PC-3 (cell line): Measurements from ENCODE around the gene SP1. TPM values are rescaled to one million over a fixed set of nuclear protein-coding genes. Genes with fewer than 3 reads are reported as not detected.

Experiments used
- ATAC-seq: fragments of 200-7000 bp; cut with Tn5 transposase; 2 replicates; pipeline ENCODE4 v1.9.1; 2020; ENCODE audit warnings: mild to moderate bottlenecking, moderate library complexity
- BruUV-seq: library from RNA; stranded (reverse); fragments of 400-500 nt; replicated peaks from 2 replicates; lab custom pipeline; 2021; lab: Mats Ljungman, UMichigan
- CTCF ChIA-PET: fragments of 300-600 bp; sonication (Branson Sonifier 250); formaldehyde crosslinking; loops from one replicate; lab custom pipeline; 2022; ENCODE audit warnings: antibody characterized with exemption; lab: Charles Lee
- POLR2A ChIA-PET: fragments of 300-600 bp; sonication (Branson Sonifier 250); formaldehyde crosslinking; loops from one replicate; lab custom pipeline; 2022; ENCODE audit warnings: antibody characterized with exemption; ENCODE audit not compliant: unreplicated experiment; lab: Charles Lee
- DNase-seq: peaks from one replicate; pipeline ENCODE4 v3.0.0-alpha.2; 2015
- H2AFZ ChIP-seq: fragments of 300-600 bp; sonication (generic); 2 replicates; pipeline ENCODE4 v1.6.0; 2016; ENCODE audit warnings: antibody characterized with exemption, low read length
- H3F3A ChIP-seq: fragments of 300-600 bp; sonication (generic); one replicate; pipeline ENCODE4 v1.6.0; 2017; ENCODE audit warnings: antibody characterized with exemption, low read length, control low read depth, mild to moderate bottlenecking; ENCODE audit not compliant: unreplicated experiment
- H3K27ac ChIP-seq: fragments of 300-600 bp; sonication (generic); 2 replicates; pipeline ENCODE4 v1.5.1; 2016; ENCODE audit warnings: mild to moderate bottlenecking, low read length
- H3K27me3 ChIP-seq: fragments of 300-600 bp; sonication (generic); 2 replicates; pipeline ENCODE4 v1.6.1; 2016; ENCODE audit warnings: low read length, mixed read lengths
- H3K36me3 ChIP-seq: fragments of 300-600 bp; sonication (generic); 2 replicates; pipeline ENCODE4 v1.6.1; 2016; ENCODE audit warnings: low read depth, mixed run types, low read length, mixed read lengths
- H3K4me1 ChIP-seq: fragments of 300-600 bp; sonication (generic); 2 replicates; pipeline ENCODE4 v1.5.1; 2016; ENCODE audit warnings: low read length; ENCODE audit not compliant: insufficient read depth
- H3K4me2 ChIP-seq: fragments of 300-600 bp; sonication (generic); 2 replicates; pipeline ENCODE4 v1.6.0; 2016; ENCODE audit warnings: low read length
- H3K4me3 ChIP-seq: fragments of 300-600 bp; sonication (generic); 2 replicates; pipeline ENCODE4 v1.5.1; 2016; ENCODE audit warnings: mild to moderate bottlenecking, low read length, mixed read lengths
- H3K79me2 ChIP-seq: fragments of 300-600 bp; sonication (generic); 2 replicates; pipeline ENCODE4 v1.6.1; 2017; ENCODE audit warnings: low read length, mixed read lengths
- H3K9ac ChIP-seq: fragments of 300-600 bp; sonication (generic); 2 replicates; pipeline ENCODE4 v1.6.0; 2016; ENCODE audit warnings: mild to moderate bottlenecking, low read length
- H3K9me2 ChIP-seq: fragments of 300-600 bp; sonication (generic); replicated peaks from 2 replicates; pipeline ENCODE4 v1.6.1; 2016; ENCODE audit warnings: mixed run types, low read length, mixed read lengths
- H3K9me3 ChIP-seq: fragments of 300-600 bp; sonication (generic); 2 replicates; pipeline ENCODE4 v1.6.1; 2016; ENCODE audit warnings: low read length, mixed read lengths
- H4K20me1 ChIP-seq: fragments of 300-600 bp; sonication (generic); 2 replicates; pipeline ENCODE4 v1.6.1; 2016; ENCODE audit warnings: low read length, mixed read lengths
- CTCF ChIP-seq: fragments of 300-600 bp; sonication (generic); conservative IDR thresholded peaks from 2 replicates; pipeline ENCODE4 v1.5.1; 2017; ENCODE audit warnings: antibody characterized with exemption, low read depth, mild to moderate bottlenecking, low read length
- EZH2 ChIP-seq: fragments of 300-600 bp; sonication (generic); IDR thresholded peaks from one replicate; pipeline ENCODE4 v1.6.1; 2017; ENCODE audit warnings: antibody characterized with exemption, mild to moderate bottlenecking, low read length; ENCODE audit not compliant: unreplicated experiment
- EZH2phosphoT487 ChIP-seq: fragments of 300-600 bp; sonication (generic); IDR thresholded peaks from 2 replicates; pipeline ENCODE4 v1.6.1; 2018; ENCODE audit warnings: mild to moderate bottlenecking, antibody characterized with exemption, low read length, borderline replicate concordance
- intact Hi-C: fragments of 100-400 bp; cut with micrococcal nuclease; formaldehyde crosslinking; loops from 2 replicates; pipeline ENCODE4 v1.9.0; 2023
- total RNA-seq: library from RNA; depleted of rRNA; stranded (reverse); fragments of >200 nt; gene quantifications from 2 replicates; pipeline ENCODE4 v1.2.3, GENCODE V29; 2014

SP1 gene
- total RNA-seq, 1 experiment from 2014 or later, result 49.7 TPM

- intact Hi-C loops, result no loop called here
- peaks cover 31% of the 10 kb centered on the region for H3K4me1 ChIP-seq
- H3K9ac ChIP-seq, result no peak overlapping the region
These were observed 3.2 kb upstream of the SP1 start for GRCh38 chr12:53376747-53377146.

DNA sequence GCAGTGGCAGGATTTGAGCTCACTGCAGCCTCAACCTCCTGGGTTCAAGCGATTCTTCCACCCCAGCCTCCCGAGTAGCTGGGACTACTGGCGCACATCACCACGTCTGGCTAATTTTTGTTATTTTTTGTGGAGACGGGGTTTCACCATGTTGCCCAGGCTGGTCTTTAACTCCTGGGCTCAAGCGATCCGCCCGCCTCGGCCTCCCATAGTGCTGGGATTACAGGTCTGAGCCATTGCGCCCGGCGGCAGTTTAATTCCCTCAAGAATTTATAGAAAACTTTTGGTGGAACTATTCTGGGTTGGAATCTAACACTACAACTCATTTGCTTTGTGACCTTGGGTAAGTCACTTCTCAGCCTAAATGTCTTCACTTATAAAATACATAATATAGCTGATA is 1.8 kb upstream of the SP1 start:
- H3F3A ChIP-seq, result no peaks in the 10 kb centered on the region
- H4K20me1 ChIP-seq, result peaks cover 12% of the 10 kb centered on the region; the same call in 1 of the 2 replicates
- ChIA-PET CTCF (no interaction called here), POLR2A (interaction anchor here (0.5 to 0.7 kb wide), 2 partner anchors 43 to 123 kb away, joined by 3 read pairs; partner anchors contain the start of gene TARBP2)
- ATAC-seq (no peak), DNase-seq (no peak)
- no peak overlapping the region for H3K9ac ChIP-seq
- TF ChIP-seq EZH2, result no peak
- TF ChIP-seq CTCF, result no peak
- TF ChIP-seq EZH2phosphoT487, result no peak
- no TSS peak for BruUV-seq
- H3K9me2 ChIP-seq, result no peaks in the 10 kb centered on the region
- H3K4me3 ChIP-seq, result no peak overlapping the region
- H3K27ac ChIP-seq, result peak overlapping the region; percentile 80; the same call in 1 of the 2 replicates
- H3K9me3 ChIP-seq, result no peaks in the 10 kb centered on the region
- no peak overlapping the region for H2AFZ ChIP-seq
- intact Hi-C loops, result no loop called here
- peaks cover 23% of the 10 kb centered on the region for H3K79me2 ChIP-seq
- no peaks in the 10 kb centered on the region for H3K27me3 ChIP-seq
- H3K36me3 ChIP-seq, result peaks cover 12% of the 10 kb centered on the region
- H3K4me2 ChIP-seq, result no peak overlapping the region
- H3K4me1 ChIP-seq, result peaks cover 37% of the 10 kb centered on the region

More at GRCh38 chr12:53376747-53377146, 3.2 kb upstream of the SP1 start:
- H3F3A ChIP-seq, result peaks cover 8% of the 10 kb centered on the region
- POLR2A ChIA-PET, result no interaction called here
- no peak overlapping the region for H3K4me3 ChIP-seq
- no peak for TF ChIP-seq EZH2
- no peak for TF ChIP-seq CTCF
- TF ChIP-seq EZH2phosphoT487, result no peak
- ATAC-seq, result no peak
- H3K36me3 ChIP-seq, result no peaks in the 10 kb centered on the region
- H2AFZ ChIP-seq, result no peak overlapping the region
- H3K9me3 ChIP-seq, result no peaks in the 10 kb centered on the region
- no peak for DNase-seq
- CTCF ChIA-PET, result no interaction called here
- no peaks in the 10 kb centered on the region for H3K9me2 ChIP-seq
- no peak overlapping the region for H3K27ac ChIP-seq
- peaks cover 8% of the 10 kb centered on the region for H3K79me2 ChIP-seq
- no peaks in the 10 kb centered on the region for H4K20me1 ChIP-seq
- no TSS peak for BruUV-seq
- no peaks in the 10 kb centered on the region for H3K27me3 ChIP-seq
- H3K4me2 ChIP-seq, result no peak overlapping the region; the same call in 1 of the 2 replicates

DNA sequence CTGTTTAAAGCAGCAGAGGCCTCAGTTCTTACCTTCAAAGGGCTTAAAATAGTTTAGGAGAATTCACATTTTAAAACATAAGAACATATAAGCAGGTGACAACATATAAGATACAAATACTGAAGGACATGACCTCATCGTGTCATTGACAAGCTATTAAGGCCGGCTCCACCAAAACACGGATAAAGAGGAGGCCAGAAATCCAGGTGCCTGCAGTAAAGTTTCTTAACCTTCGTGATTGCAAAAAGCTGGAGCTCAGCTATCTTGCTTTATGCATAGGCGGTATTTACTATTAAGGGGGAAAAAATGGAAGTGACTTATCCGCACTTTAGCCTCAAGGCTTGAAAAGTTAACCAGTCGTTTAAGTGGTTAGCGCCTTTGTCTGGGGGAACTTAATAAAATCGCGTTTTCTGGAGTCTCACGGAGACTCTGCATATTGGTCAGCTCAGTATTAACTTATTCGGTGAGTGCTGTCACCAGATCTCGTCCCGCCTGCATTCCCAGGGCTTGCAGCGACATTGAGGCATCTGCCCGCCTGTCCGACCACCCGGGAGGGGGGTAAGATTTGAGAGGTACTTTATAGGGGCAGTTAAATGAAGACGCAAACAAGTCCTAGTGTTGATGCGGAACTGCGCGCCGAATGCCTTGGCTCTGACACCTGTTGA is 1.1 kb upstream of the SP1 start:
- Histone ChIP-seq H3F3A (no peaks in the 10 kb centered on the region), H3K4me1 (peaks cover 40% of the 10 kb centered on the region), H3K27ac (peak overlapping the region; percentile 80), H4K20me1 (peaks cover 16% of the 10 kb centered on the region; the same call in 1 of the 2 replicates), H3K9me2 (no peaks in the 10 kb centered on the region), H3K79me2 (peaks cover 29% of the 10 kb centered on the region), H3K9ac (peak overlapping the region; percentile 87), H3K4me2 (peak overlapping the region; percentile 81), H3K27me3 (no peaks in the 10 kb centered on the region), H3K36me3 (peaks cover 17% of the 10 kb centered on the region), H2AFZ (peak overlapping the region; percentile 73), H3K4me3 (peak overlapping the region; percentile 57), H3K9me3 (no peaks in the 10 kb centered on the region)
- ATAC-seq (no peak), DNase-seq (peak; percentile 3)
- TSS peak; percentile 99 for BruUV-seq
- TF ChIP-seq CTCF (no peak), EZH2 (no peak), EZH2phosphoT487 (no peak)
- ChIA-PET POLR2A (interaction anchor here (0.6 to 1.3 kb wide), 3 partner anchors 26 to 122 kb away, joined by 3 to 8 read pairs (median 3); partner anchors contain the start of gene TARBP2), CTCF (interaction anchor here (0.6 to 1.5 kb wide), 3 partner anchors 34 to 58 kb away, joined by 3 to 14 read pairs (median 8); partner anchors contain the start of gene AAAS)
- intact Hi-C loops, result no loop called here
